ENCODE results near the gene IGF2R.

GRCh38 chr6:160036790-160037206 lies 67.9 kb downstream of the IGF2R start:
- TF ChIP-seq EZH2 (optimal IDR thresholded peaks at IDR 0.05; ENCODE audit: low read depth, low read length) (no peak), CTCF (IDR thresholded peaks at IDR 0.05; ENCODE audit: low read length) (no peak)

Measured in MM.1S (cell line).